HUES6 (cell line): Measurements from ENCODE around the gene ZSCAN29.
A peak's percentile ranks its signal among the peaks of the same experiment; 100 is the strongest.
"Not testable (repeated sequence)": the region's sequence is repeated elsewhere in the genome, so short reads cannot be mapped to it uniquely, and the experiment has no call there.

Experiments
- H3K27ac ChIP-seq: 2 replicates; pipeline ENCODE4 v1.7.0; 2013; ENCODE audit warnings: low read depth, mild to moderate bottlenecking, low read length, inconsistent platforms
- H3K27me3 ChIP-seq: 2 replicates; pipeline ENCODE4 v1.6.1; 2013; ENCODE audit warnings: low read length; ENCODE audit not compliant: control insufficient read depth, insufficient read depth
- H3K36me3 ChIP-seq: 2 replicates; pipeline ENCODE4 v1.6.1; 2013; ENCODE audit warnings: low read length; ENCODE audit not compliant: control insufficient read depth, insufficient read depth
- H3K4me1 ChIP-seq: 2 replicates; pipeline ENCODE4 v1.6.1; 2013; ENCODE audit warnings: low read length; ENCODE audit not compliant: control insufficient read depth, insufficient read depth
- H3K4me3 ChIP-seq: 2 replicates; pipeline ENCODE4 v1.5.1; 2013; ENCODE audit warnings: low read depth, low read length
- H3K9ac ChIP-seq: one replicate; pipeline ENCODE4 v1.6.1; 2013; ENCODE audit warnings: mild to moderate bottlenecking, low read length
- H3K9me3 ChIP-seq: 2 replicates; pipeline ENCODE4 v1.6.1; 2013; ENCODE audit warnings: low read depth, low read length; ENCODE audit not compliant: control insufficient read depth, insufficient read depth

Gene ZSCAN29

DNA sequence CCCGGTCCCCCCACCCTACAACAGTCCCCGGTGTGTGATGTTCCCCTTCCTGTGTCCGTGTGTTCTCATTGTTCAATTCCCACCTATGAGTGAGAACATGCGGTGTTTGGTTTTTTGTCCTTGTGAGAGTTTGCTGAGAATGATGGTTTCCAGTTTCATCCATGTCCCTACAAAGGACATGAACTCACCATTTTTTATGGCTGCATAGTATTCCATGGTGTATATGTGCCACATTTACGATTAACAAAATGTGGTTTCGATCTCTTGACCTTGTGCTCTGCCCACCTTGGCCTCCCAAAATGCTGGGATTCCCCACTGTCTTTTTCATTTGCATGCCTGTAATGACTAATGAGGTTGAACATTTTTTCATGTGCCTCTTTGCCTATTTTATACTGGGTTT lies 22.7 kb upstream of the ZSCAN29 start:
- H3K36me3 ChIP-seq = peaks cover 47% of the 10 kb centered on the region
- H3K4me3 ChIP-seq = not testable (repeated sequence)

GRCh38 chr15:43390723-43391122 lies 19.9 kb upstream of the ZSCAN29 start:
- Histone ChIP-seq H3K9ac (no peak overlapping the region), H3K9me3 (no peaks in the 10 kb centered on the region), H3K27me3 (no peaks in the 10 kb centered on the region), H3K4me1 (no peaks in the 10 kb centered on the region), H3K4me3 (no peak overlapping the region), H3K36me3 (peaks cover 39% of the 10 kb centered on the region), H3K27ac (no peak overlapping the region)

More for the DNA sequence above, 22.7 kb upstream of the ZSCAN29 start:
- not testable (repeated sequence) for H3K27ac ChIP-seq, H3K4me1 ChIP-seq, H3K9ac ChIP-seq, H3K9me3 ChIP-seq, H3K27me3 ChIP-seq

GRCh38 chr15:43383070-43383469 lies 12.2 kb upstream of the ZSCAN29 start:
- Histone ChIP-seq H3K9ac (no peak overlapping the region), H3K27ac (no peak overlapping the region), H3K9me3 (no peaks in the 10 kb centered on the region), H3K4me1 (no peaks in the 10 kb centered on the region), H3K27me3 (no peaks in the 10 kb centered on the region), H3K4me3 (no peak overlapping the region), H3K36me3 (peaks cover 75% of the 10 kb centered on the region)

DNA sequence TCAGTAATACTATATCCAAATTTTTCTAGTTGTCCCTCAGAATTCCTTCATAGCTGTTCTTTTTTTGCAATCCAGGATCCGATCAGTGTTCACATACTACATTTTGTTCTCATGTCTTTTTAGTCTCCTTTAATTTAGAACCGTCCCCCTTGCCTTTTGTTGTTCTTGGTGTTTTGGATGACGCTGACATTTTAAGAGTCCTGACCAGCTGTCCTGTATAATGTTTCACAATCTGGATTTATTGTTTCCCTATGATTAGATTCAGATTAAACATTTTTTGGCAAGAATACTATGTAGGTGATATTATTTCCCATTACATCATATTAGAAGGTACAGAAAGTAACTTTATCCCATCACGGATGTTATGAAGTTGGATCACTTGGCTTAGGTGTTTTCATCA lies 11.5 kb upstream of the ZSCAN29 start:
- Histone ChIP-seq H3K36me3 (peaks cover 76% of the 10 kb centered on the region), H3K9me3 (no peaks in the 10 kb centered on the region), H3K4me1 (no peaks in the 10 kb centered on the region), H3K27me3 (no peaks in the 10 kb centered on the region), H3K9ac (no peak overlapping the region), H3K27ac (no peak overlapping the region), H3K4me3 (no peak overlapping the region)

- Histone ChIP-seq H3K27me3 (no peaks in the 10 kb centered on the region), H3K4me1 (no peaks in the 10 kb centered on the region), H3K9me3 (no peaks in the 10 kb centered on the region), H3K9ac (no peak overlapping the region), H3K4me3 (no peak overlapping the region), H3K27ac (no peak overlapping the region), H3K36me3 (peaks cover 55% of the 10 kb centered on the region)
Measured at GRCh38 chr15:43378601-43379000, 7.8 kb upstream of the ZSCAN29 start.

GRCh38 chr15:43376017-43376705 lies 5.3 kb upstream of the ZSCAN29 start:
- no peak overlapping the region for H3K9ac ChIP-seq
- no peaks in the 10 kb centered on the region for H3K27me3 ChIP-seq
- peaks cover 37% of the 10 kb centered on the region for H3K36me3 ChIP-seq
- H3K4me1 ChIP-seq = no peaks in the 10 kb centered on the region
- no peaks in the 10 kb centered on the region for H3K9me3 ChIP-seq
- H3K27ac ChIP-seq = no peak overlapping the region
- no peak overlapping the region for H3K4me3 ChIP-seq

- Histone ChIP-seq H3K27ac (peak overlapping the region; percentile 34; the same call in 1 of the 2 replicates), H3K9me3 (no peaks in the 10 kb centered on the region), H3K36me3 (peaks cover 34% of the 10 kb centered on the region), H3K4me3 (peak overlapping the region; percentile 98), H3K27me3 (no peaks in the 10 kb centered on the region), H3K4me1 (peaks cover 5% of the 10 kb centered on the region; the same call in 1 of the 2 replicates), H3K9ac (peak overlapping the region; percentile 80)
Measured at GRCh38 chr15:43370310-43370974, 401 bp downstream of the ZSCAN29 start.

DNA sequence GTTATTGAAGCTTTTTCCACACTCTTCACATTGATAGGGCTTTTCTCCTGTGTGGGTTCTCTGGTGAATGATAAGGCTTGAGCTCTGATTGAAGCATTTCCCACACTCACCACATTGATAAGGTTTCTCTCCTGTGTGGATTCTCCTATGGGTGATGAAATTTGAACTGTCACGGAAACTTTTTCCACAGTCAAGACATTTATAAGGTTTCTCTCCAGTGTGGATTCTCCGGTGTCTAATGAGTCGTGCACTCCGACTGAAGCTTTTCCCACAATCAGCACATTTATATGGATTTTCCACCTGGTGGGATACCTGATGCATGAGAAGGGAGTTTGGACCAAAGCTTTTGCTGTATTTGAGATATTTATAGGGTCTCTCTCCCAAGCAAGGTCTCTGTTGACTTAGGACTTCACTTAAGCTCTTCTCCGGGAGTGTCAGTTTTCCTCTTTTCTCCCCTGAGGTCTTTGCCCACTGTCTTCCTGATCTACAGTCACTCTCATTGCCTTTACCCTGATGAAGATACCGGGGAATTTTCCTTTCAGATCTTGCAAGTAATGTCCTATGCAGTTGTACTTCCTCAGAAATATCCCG lies 9.4 kb downstream of the ZSCAN29 start:
- Histone ChIP-seq H3K4me1 (no peaks in the 10 kb centered on the region), H3K9ac (no peak overlapping the region), H3K4me3 (no peak overlapping the region), H3K27me3 (no peaks in the 10 kb centered on the region), H3K9me3 (peaks cover 25% of the 10 kb centered on the region), H3K36me3 (peaks cover 83% of the 10 kb centered on the region), H3K27ac (no peak overlapping the region)

DNA sequence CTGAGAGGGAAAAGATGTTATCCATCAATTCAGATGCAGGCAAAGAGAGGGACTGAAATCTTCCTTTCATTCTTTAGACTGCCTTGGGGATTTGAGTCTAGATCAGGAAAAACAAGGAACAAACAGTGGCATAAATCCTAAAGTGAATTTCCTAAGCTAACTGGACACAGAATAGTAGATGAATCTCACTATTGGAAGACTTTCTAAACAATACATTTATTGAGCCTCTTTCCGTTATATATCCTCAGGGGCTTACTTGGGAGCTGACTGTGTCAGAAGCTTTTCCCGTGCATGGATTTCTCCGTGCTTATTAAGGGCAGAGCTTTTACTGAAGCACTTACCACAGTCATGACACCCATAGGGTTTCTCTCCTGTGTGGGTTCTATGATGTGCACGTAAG lies 10.0 kb downstream of the ZSCAN29 start:
- no peaks in the 10 kb centered on the region for H3K27me3 ChIP-seq
- peaks cover 77% of the 10 kb centered on the region for H3K36me3 ChIP-seq
- H3K4me3 ChIP-seq = no peak overlapping the region
- H3K4me1 ChIP-seq = no peaks in the 10 kb centered on the region
- H3K9ac ChIP-seq = no peak overlapping the region
- no peak overlapping the region for H3K27ac ChIP-seq
- peaks cover 25% of the 10 kb centered on the region for H3K9me3 ChIP-seq

DNA sequence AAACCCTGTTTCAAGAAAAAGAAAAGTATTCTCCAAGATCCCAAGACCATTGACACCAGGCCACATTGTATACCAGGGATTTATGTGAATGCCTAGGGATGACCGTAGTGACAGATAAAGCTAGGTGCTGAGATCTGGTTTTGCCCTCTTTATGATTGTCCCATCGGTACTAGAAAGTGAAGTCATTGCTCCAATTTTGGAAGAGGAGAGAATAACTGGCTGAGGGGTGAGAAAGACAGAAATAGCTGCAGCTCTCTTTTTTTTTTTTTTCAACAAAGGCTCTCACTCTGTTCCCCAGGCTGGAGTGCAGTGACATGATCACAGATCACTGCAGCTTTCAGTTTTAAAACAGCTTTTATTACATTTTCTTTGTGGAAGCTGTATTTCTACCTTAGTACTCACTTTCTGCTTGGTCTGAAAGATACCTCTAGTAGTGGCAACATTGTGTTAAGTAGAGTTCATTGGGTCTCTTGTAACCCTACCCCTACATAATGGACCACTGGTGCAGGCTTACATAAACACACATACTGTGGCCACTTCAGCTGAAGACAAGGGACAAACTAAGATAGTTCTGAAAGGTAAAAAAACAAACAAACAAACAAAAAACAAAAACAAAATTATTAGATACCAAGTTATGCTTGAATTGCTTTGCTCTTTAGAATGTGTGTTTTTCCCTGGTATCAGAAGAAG lies 18.0 kb downstream of the ZSCAN29 start:
- Histone ChIP-seq H3K27me3 (no peaks in the 10 kb centered on the region), H3K27ac (no peak overlapping the region), H3K36me3 (peaks cover 33% of the 10 kb centered on the region)

DNA sequence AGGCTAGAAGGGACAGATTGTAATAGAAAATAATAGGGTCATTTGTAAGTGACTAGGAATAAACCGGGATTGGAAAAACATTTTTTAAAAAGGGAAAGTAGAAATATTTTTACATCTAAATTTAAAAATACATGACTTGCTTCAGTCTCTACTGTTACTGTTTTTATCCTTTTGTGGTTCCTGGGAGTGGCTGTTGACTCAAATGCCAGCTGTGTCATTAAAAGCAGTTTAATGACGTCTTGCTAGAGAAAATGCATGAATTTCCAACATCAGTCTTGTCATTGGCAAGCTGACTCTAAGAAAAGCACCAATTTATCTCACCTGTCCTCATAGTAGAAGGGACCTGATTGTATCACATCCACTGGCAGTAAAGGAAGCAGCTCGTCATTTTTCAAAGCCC lies 23.7 kb downstream of the ZSCAN29 start:
- no peak overlapping the region for H3K9ac ChIP-seq
- no peak overlapping the region for H3K27ac ChIP-seq
- peaks cover 50% of the 10 kb centered on the region for H3K36me3 ChIP-seq

More for the DNA sequence above, 18.0 kb downstream of the ZSCAN29 start:
- Histone ChIP-seq H3K9me3 (no peaks in the 10 kb centered on the region), H3K4me3 (no peak overlapping the region), H3K9ac (no peak overlapping the region), H3K4me1 (no peaks in the 10 kb centered on the region)

More for the DNA sequence above, 23.7 kb downstream of the ZSCAN29 start:
- no peaks in the 10 kb centered on the region for H3K9me3 ChIP-seq
- H3K4me1 ChIP-seq = no peaks in the 10 kb centered on the region
- no peaks in the 10 kb centered on the region for H3K27me3 ChIP-seq
- no peak overlapping the region for H3K4me3 ChIP-seq
